H1 (cell line): ENCODE results near the gene NRL. TPM values are rescaled to one million over a fixed set of nuclear protein-coding genes. Genes with fewer than 3 reads are reported as not detected.

Experiments
- ASH2L ChIP-seq: fragments of 200-600, 300-600 bp; sonication (generic); IDR thresholded peaks from one replicate; pipeline ENCODE4 v1.7.1; 2017; ENCODE audit warnings: low read length
- CBX8 ChIP-seq: fragments of 300-800, 300-1000 bp; sonication (generic); IDR thresholded peaks from 2 replicates; pipeline ENCODE4 v1.7.1; 2016; ENCODE audit warnings: low read depth, low read length, borderline replicate concordance
- CREB1 ChIP-seq: IDR thresholded peaks from 2 replicates; pipeline ENCODE4 v1.6.1; 2012; ENCODE audit warnings: inconsistent platforms
- CTBP2 ChIP-seq: IDR thresholded peaks from 2 replicates; pipeline ENCODE4 v1.7.0; 2011; ENCODE audit warnings: borderline replicate concordance, mild to moderate bottlenecking, moderate library complexity, mixed read lengths, low read length; ENCODE audit not compliant: insufficient read depth, insufficient read length
- HDAC6 ChIP-seq: IDR thresholded peaks from one replicate; pipeline ENCODE4 v1.7.1; 2012; ENCODE audit warnings: low read depth, mild to moderate bottlenecking, inconsistent platforms, low read length, moderate library complexity
- JUN ChIP-seq: IDR thresholded peaks from 2 replicates; pipeline ENCODE4 v1.6.1; 2011; ENCODE audit warnings: low read depth, mild to moderate bottlenecking, improper control_type of control experiment, low read length
- MAX ChIP-seq: IDR thresholded peaks from 2 replicates; pipeline ENCODE4 v1.6.1; 2012; ENCODE audit warnings: inconsistent platforms
- RBBP5 ChIP-seq: IDR thresholded peaks from 2 replicates; pipeline ENCODE4 v1.7.1; 2012; ENCODE audit warnings: low read depth, mild to moderate bottlenecking, inconsistent platforms, low read length, moderate library complexity, borderline replicate concordance
- RFX5 ChIP-seq: IDR thresholded peaks from 2 replicates; pipeline ENCODE4 v1.6.1; 2011; ENCODE audit warnings: low read depth, low read length, improper control_type of control experiment, borderline replicate concordance
- SIRT6 ChIP-seq: IDR thresholded peaks from one replicate; pipeline ENCODE4 v1.7.1; 2012; ENCODE audit warnings: low read length, inconsistent platforms
- SIX5 ChIP-seq: IDR thresholded peaks from 2 replicates; pipeline ENCODE4 v1.6.1; 2011; ENCODE audit warnings: mild to moderate bottlenecking, low read depth, low read length
- SP4 ChIP-seq: IDR thresholded peaks from 2 replicates; pipeline ENCODE4 v1.6.1; 2012; ENCODE audit warnings: low read length, inconsistent platforms
- polyA plus RNA-seq, 7 experiments: library from polyadenylated mRNA; depleted of rRNA in 3 of 7; stranded (reverse) in 5 of 7; unstranded in 2 of 7; fragments of >200 nt in 5 of 7; fragments of 200-250 nt in 2 of 7; gene quantifications; 1 replicate in 5 of 7; 2 replicates in 1 of 7; 4 replicates in 1 of 7; pipeline versions ENCODE4 v1.2.1 to v1.2.3, GENCODE V29; 2011 to 2013; ENCODE audit warnings: missing spikeins in 2 of 7, mixed read lengths in 2 of 7
- total RNA-seq: library from RNA; stranded (reverse); fragmentation: NEBNext Ultra II Directional; extraction: Animal tissue kit (Norgen Biotek cat#: 25700); gene quantifications from 2 replicates; pipeline ENCODE4 v1.2.1, GENCODE V29; 2021
- TF ChIP-seq, protein P1 (sequence below): fragments of 300-600 bp; sonication (generic); IDR thresholded peaks from 2 replicates; pipeline ENCODE4 v1.7.1; 2012; ENCODE audit warnings: low read length, moderate library complexity, mild to moderate bottlenecking, inconsistent platforms; ENCODE audit not compliant: insufficient replicate concordance

Gene NRL
- total and polyA plus RNA-seq, 2 of the 8 experiments (the other 6 are each of a cell fraction or from before 2014, with no cell fraction given), result 1.1 to 2.2 TPM

GRCh38 chr14:24143511-24143910, 28.8 kb upstream of the NRL start (continued):
- TF ChIP-seq, protein P1, sequence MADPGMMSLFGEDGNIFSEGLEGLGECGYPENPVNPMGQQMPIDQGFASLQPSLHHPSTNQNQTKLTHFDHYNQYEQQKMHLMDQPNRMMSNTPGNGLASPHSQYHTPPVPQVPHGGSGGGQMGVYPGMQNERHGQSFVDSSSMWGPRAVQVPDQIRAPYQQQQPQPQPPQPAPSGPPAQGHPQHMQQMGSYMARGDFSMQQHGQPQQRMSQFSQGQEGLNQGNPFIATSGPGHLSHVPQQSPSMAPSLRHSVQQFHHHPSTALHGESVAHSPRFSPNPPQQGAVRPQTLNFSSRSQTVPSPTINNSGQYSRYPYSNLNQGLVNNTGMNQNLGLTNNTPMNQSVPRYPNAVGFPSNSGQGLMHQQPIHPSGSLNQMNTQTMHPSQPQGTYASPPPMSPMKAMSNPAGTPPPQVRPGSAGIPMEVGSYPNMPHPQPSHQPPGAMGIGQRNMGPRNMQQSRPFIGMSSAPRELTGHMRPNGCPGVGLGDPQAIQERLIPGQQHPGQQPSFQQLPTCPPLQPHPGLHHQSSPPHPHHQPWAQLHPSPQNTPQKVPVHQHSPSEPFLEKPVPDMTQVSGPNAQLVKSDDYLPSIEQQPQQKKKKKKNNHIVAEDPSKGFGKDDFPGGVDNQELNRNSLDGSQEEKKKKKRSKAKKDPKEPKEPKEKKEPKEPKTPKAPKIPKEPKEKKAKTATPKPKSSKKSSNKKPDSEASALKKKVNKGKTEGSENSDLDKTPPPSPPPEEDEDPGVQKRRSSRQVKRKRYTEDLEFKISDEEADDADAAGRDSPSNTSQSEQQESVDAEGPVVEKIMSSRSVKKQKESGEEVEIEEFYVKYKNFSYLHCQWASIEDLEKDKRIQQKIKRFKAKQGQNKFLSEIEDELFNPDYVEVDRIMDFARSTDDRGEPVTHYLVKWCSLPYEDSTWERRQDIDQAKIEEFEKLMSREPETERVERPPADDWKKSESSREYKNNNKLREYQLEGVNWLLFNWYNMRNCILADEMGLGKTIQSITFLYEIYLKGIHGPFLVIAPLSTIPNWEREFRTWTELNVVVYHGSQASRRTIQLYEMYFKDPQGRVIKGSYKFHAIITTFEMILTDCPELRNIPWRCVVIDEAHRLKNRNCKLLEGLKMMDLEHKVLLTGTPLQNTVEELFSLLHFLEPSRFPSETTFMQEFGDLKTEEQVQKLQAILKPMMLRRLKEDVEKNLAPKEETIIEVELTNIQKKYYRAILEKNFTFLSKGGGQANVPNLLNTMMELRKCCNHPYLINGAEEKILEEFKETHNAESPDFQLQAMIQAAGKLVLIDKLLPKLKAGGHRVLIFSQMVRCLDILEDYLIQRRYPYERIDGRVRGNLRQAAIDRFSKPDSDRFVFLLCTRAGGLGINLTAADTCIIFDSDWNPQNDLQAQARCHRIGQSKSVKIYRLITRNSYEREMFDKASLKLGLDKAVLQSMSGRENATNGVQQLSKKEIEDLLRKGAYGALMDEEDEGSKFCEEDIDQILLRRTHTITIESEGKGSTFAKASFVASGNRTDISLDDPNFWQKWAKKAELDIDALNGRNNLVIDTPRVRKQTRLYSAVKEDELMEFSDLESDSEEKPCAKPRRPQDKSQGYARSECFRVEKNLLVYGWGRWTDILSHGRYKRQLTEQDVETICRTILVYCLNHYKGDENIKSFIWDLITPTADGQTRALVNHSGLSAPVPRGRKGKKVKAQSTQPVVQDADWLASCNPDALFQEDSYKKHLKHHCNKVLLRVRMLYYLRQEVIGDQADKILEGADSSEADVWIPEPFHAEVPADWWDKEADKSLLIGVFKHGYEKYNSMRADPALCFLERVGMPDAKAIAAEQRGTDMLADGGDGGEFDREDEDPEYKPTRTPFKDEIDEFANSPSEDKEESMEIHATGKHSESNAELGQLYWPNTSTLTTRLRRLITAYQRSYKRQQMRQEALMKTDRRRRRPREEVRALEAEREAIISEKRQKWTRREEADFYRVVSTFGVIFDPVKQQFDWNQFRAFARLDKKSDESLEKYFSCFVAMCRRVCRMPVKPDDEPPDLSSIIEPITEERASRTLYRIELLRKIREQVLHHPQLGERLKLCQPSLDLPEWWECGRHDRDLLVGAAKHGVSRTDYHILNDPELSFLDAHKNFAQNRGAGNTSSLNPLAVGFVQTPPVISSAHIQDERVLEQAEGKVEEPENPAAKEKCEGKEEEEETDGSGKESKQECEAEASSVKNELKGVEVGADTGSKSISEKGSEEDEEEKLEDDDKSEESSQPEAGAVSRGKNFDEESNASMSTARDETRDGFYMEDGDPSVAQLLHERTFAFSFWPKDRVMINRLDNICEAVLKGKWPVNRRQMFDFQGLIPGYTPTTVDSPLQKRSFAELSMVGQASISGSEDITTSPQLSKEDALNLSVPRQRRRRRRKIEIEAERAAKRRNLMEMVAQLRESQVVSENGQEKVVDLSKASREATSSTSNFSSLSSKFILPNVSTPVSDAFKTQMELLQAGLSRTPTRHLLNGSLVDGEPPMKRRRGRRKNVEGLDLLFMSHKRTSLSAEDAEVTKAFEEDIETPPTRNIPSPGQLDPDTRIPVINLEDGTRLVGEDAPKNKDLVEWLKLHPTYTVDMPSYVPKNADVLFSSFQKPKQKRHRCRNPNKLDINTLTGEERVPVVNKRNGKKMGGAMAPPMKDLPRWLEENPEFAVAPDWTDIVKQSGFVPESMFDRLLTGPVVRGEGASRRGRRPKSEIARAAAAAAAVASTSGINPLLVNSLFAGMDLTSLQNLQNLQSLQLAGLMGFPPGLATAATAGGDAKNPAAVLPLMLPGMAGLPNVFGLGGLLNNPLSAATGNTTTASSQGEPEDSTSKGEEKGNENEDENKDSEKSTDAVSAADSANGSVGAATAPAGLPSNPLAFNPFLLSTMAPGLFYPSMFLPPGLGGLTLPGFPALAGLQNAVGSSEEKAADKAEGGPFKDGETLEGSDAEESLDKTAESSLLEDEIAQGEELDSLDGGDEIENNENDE, result no peak
- no peak for TF ChIP-seq CREB1
- no peak for TF ChIP-seq ASH2L
- TF ChIP-seq SP4, result no peak
- no peak for TF ChIP-seq HDAC6
- no peak for TF ChIP-seq SIRT6
- TF ChIP-seq CBX8, result no peak
- no peak for TF ChIP-seq RBBP5
- no peak for TF ChIP-seq JUN
- no peak for TF ChIP-seq SIX5
- TF ChIP-seq CTBP2, result no peak
- TF ChIP-seq RFX5, result no peak
- no peak for TF ChIP-seq MAX
